ENCODE data around the gene SRF. TPM values are rescaled to one million over a fixed set of nuclear protein-coding genes. Genes with fewer than 3 reads are reported as not detected.

SRF gene
- total RNA-seq, 1 experiment from 2014 or later = 46.2 TPM

DNA sequence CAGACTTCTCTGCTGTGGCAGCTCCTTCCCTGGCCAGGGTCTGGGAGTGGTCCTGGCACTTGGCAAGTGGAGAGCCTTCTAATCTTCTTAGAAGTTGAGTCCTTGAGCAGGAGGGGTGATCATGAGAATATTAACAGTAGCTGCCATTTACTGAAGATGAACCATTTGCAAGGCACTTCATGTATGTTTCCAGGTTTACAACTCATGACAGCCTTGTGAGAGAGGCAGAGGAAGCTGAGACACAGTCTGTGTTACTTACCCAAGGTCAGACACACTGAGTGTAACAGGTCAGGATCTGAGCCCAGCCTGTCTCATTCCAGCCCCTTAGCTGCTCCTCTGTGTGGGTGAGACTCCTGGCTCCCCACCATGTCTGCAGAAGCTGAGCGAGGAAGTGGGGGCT is 45.5 kb upstream of the SRF start (continued):
- TF ChIP-seq, protein P1, sequence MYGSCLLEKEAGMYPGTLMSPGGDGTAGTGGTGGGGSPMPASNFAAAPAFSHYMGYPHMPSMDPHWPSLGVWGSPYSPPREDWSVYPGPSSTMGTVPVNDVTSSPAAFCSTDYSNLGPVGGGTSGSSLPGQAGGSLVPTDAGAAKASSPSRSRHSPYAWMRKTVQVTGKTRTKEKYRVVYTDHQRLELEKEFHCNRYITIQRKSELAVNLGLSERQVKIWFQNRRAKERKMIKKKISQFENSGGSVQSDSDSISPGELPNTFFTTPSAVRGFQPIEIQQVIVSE (CRISPR knock-in tag; IDR thresholded peaks at IDR 0.05; ENCODE audit: borderline replicate concordance) = no peak
- TF ChIP-seq CBFB (CRISPR knock-in tag; IDR thresholded peaks at IDR 0.05; ENCODE audit: low read depth) = no peak
- TF ChIP-seq ZNF396 (CRISPR knock-in tag; IDR thresholded peaks at IDR 0.05; ENCODE audit: borderline replicate concordance) = no peak
- no peak for TF ChIP-seq OVOL2 (CRISPR knock-in tag; IDR thresholded peaks at IDR 0.05; ENCODE audit: borderline replicate concordance)
- TF ChIP-seq FOXJ3 (CRISPR knock-in tag; IDR thresholded peaks at IDR 0.05; ENCODE audit: borderline replicate concordance) = no peak
- TF ChIP-seq NFATC4 (CRISPR knock-in tag; IDR thresholded peaks at IDR 0.05) = no peak

DNA sequence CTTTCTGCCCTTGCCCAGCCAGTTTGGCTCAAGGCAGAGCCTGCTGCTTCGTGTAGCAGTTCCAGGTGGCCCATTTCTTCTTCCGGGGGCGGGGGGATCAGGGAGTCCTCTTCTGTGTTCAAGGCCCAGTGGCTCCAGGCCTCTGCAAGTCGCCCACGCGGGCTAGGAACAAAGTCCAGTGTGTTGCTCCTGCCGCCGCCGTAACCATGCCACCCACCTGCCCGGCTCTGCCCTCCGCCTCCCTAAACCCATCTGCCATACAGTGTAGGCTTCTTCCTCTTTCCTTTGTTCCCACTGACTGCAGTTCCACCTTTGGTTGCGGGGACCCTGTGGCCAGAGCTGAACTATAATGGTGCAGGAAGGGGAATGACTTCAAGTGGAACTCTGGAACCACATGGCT is 43.9 kb upstream of the SRF start:
- H3K27me3 Mint-ChIP-seq (ENCODE audit: low read depth) = no peaks in the 10 kb centered on the region
- DNase-seq (ENCODE audit: low spot score) = no peak
- ChIA-PET POLR2A (no interaction called here), CTCF (interaction anchor here (1.2 to 1.7 kb wide), 3 partner anchors 31 to 51 kb away, joined by 3 to 6 read pairs (median 3); partner anchors contain the start of gene PTK7)
- peaks cover 12% of the 10 kb centered on the region for H3K36me3 Mint-ChIP-seq
- peak overlapping the region; percentile 68; the same call in 1 of the 2 replicates for H3K27ac Mint-ChIP-seq
- no peak for TF ChIP-seq PRRX2 (CRISPR knock-in tag; IDR thresholded peaks at IDR 0.05)
- TF ChIP-seq, protein P2, sequence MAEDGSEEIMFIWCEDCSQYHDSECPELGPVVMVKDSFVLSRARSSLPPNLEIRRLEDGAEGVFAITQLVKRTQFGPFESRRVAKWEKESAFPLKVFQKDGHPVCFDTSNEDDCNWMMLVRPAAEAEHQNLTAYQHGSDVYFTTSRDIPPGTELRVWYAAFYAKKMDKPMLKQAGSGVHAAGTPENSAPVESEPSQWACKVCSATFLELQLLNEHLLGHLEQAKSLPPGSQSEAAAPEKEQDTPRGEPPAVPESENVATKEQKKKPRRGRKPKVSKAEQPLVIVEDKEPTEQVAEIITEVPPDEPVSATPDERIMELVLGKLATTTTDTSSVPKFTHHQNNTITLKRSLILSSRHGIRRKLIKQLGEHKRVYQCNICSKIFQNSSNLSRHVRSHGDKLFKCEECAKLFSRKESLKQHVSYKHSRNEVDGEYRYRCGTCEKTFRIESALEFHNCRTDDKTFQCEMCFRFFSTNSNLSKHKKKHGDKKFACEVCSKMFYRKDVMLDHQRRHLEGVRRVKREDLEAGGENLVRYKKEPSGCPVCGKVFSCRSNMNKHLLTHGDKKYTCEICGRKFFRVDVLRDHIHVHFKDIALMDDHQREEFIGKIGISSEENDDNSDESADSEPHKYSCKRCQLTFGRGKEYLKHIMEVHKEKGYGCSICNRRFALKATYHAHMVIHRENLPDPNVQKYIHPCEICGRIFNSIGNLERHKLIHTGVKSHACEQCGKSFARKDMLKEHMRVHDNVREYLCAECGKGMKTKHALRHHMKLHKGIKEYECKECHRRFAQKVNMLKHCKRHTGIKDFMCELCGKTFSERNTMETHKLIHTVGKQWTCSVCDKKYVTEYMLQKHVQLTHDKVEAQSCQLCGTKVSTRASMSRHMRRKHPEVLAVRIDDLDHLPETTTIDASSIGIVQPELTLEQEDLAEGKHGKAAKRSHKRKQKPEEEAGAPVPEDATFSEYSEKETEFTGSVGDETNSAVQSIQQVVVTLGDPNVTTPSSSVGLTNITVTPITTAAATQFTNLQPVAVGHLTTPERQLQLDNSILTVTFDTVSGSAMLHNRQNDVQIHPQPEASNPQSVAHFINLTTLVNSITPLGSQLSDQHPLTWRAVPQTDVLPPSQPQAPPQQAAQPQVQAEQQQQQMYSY (CRISPR knock-in tag; IDR thresholded peaks at IDR 0.05) = no peak
- TF ChIP-seq, protein P3, sequence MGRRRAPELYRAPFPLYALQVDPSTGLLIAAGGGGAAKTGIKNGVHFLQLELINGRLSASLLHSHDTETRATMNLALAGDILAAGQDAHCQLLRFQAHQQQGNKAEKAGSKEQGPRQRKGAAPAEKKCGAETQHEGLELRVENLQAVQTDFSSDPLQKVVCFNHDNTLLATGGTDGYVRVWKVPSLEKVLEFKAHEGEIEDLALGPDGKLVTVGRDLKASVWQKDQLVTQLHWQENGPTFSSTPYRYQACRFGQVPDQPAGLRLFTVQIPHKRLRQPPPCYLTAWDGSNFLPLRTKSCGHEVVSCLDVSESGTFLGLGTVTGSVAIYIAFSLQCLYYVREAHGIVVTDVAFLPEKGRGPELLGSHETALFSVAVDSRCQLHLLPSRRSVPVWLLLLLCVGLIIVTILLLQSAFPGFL (CRISPR knock-in tag; IDR thresholded peaks at IDR 0.05; ENCODE audit: borderline replicate concordance) = no peak
- no peak for TF ChIP-seq RORB (CRISPR knock-in tag; IDR thresholded peaks at IDR 0.05)
- no peak for TF ChIP-seq NFYB (CRISPR knock-in tag; conservative IDR thresholded peaks at IDR 0.05; ENCODE audit: low read depth)
- TF ChIP-seq IRF2 (CRISPR knock-in tag; IDR thresholded peaks at IDR 0.05; ENCODE audit: borderline replicate concordance, low read depth) = no peak
- TF ChIP-seq, protein P4, sequence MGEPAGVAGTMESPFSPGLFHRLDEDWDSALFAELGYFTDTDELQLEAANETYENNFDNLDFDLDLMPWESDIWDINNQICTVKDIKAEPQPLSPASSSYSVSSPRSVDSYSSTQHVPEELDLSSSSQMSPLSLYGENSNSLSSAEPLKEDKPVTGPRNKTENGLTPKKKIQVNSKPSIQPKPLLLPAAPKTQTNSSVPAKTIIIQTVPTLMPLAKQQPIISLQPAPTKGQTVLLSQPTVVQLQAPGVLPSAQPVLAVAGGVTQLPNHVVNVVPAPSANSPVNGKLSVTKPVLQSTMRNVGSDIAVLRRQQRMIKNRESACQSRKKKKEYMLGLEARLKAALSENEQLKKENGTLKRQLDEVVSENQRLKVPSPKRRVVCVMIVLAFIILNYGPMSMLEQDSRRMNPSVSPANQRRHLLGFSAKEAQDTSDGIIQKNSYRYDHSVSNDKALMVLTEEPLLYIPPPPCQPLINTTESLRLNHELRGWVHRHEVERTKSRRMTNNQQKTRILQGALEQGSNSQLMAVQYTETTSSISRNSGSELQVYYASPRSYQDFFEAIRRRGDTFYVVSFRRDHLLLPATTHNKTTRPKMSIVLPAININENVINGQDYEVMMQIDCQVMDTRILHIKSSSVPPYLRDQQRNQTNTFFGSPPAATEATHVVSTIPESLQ (CRISPR knock-in tag; IDR thresholded peaks at IDR 0.05) = no peak
- no peak for TF ChIP-seq RELA (CRISPR knock-in tag; IDR thresholded peaks at IDR 0.05; ENCODE audit: borderline replicate concordance)
- no peak for TF ChIP-seq ZBTB21 (CRISPR knock-in tag; IDR thresholded peaks at IDR 0.05; ENCODE audit: borderline replicate concordance)
- no peak for TF ChIP-seq SMAD4 (CRISPR knock-in tag; IDR thresholded peaks at IDR 0.05)
- TF ChIP-seq, protein P5, sequence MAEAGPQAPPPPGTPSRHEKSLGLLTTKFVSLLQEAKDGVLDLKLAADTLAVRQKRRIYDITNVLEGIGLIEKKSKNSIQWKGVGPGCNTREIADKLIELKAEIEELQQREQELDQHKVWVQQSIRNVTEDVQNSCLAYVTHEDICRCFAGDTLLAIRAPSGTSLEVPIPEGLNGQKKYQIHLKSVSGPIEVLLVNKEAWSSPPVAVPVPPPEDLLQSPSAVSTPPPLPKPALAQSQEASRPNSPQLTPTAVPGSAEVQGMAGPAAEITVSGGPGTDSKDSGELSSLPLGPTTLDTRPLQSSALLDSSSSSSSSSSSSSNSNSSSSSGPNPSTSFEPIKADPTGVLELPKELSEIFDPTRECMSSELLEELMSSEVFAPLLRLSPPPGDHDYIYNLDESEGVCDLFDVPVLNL (CRISPR knock-in tag; IDR thresholded peaks at IDR 0.05; ENCODE audit: borderline replicate concordance, low read depth) = no peak
- TF ChIP-seq, protein P6, sequence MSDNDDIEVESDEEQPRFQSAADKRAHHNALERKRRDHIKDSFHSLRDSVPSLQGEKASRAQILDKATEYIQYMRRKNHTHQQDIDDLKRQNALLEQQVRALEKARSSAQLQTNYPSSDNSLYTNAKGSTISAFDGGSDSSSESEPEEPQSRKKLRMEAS (CRISPR knock-in tag; IDR thresholded peaks at IDR 0.05) = no peak
- TF ChIP-seq, protein P7, sequence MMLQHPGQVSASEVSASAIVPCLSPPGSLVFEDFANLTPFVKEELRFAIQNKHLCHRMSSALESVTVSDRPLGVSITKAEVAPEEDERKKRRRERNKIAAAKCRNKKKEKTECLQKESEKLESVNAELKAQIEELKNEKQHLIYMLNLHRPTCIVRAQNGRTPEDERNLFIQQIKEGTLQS (CRISPR knock-in tag; conservative IDR thresholded peaks at IDR 0.05) = no peak
- TF ChIP-seq, protein P8, sequence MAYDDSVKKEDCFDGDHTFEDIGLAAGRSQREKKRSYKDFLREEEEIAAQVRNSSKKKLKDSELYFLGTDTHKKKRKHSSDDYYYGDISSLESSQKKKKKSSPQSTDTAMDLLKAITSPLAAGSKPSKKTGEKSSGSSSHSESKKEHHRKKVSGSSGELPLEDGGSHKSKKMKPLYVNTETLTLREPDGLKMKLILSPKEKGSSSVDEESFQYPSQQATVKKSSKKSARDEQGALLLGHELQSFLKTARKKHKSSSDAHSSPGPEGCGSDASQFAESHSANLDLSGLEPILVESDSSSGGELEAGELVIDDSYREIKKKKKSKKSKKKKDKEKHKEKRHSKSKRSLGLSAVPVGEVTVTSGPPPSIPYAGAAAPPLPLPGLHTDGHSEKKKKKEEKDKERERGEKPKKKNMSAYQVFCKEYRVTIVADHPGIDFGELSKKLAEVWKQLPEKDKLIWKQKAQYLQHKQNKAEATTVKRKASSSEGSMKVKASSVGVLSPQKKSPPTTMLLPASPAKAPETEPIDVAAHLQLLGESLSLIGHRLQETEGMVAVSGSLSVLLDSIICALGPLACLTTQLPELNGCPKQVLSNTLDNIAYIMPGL (CRISPR knock-in tag; IDR thresholded peaks at IDR 0.05) = no peak
- no peak for TF ChIP-seq NR3C1 (CRISPR knock-in tag; conservative IDR thresholded peaks at IDR 0.05; ENCODE audit: low read depth)
- no peak for TF ChIP-seq ZNF317 (CRISPR knock-in tag; IDR thresholded peaks at IDR 0.05; ENCODE audit: borderline replicate concordance, low read depth)
- no peak for TF ChIP-seq ZNF263 (CRISPR knock-in tag; IDR thresholded peaks at IDR 0.05; ENCODE audit: low read depth)
- TF ChIP-seq MXD4 (CRISPR knock-in tag; IDR thresholded peaks at IDR 0.05; ENCODE audit: borderline replicate concordance) = no peak
- H3K4me3 Mint-ChIP-seq = no peak overlapping the region
- H3K4me1 Mint-ChIP-seq = peaks cover 39% of the 10 kb centered on the region
- no peaks in the 10 kb centered on the region for H3K9me3 Mint-ChIP-seq
- no peak for ATAC-seq

Data from WTC11 (cell line).